GM19023 (cell line): ENCODE data around the gene PRDM13.
"Not testable (repeated sequence)": the region's sequence is repeated elsewhere in the genome, so short reads cannot be mapped to it uniquely, and the experiment has no call there.

Experiments used
- ATAC-seq: cut with Tn5 transposase; IDR thresholded peaks from one replicate; pipeline ENCODE4 v1.9.1; 2021; ENCODE audit warnings: mild to moderate bottlenecking, moderate library complexity; ENCODE audit not compliant: unreplicated experiment

The PRDM13 gene

GRCh38 chr6:99606656-99607415 is at the start of gene PRDM13:
Gene PRDM13, plus strand, starts transcription at chr6:99606833. Its CDS starts 202 bp downstream, at chr6:99607035.
- ATAC-seq, result no peak

- no peak for ATAC-seq
These were observed 47.6 kb upstream of the PRDM13 start for GRCh38 chr6:99559057-99559456.

- ATAC-seq, result no peak
These were observed 46.0 kb upstream of the PRDM13 start for GRCh38 chr6:99560668-99561067.

DNA sequence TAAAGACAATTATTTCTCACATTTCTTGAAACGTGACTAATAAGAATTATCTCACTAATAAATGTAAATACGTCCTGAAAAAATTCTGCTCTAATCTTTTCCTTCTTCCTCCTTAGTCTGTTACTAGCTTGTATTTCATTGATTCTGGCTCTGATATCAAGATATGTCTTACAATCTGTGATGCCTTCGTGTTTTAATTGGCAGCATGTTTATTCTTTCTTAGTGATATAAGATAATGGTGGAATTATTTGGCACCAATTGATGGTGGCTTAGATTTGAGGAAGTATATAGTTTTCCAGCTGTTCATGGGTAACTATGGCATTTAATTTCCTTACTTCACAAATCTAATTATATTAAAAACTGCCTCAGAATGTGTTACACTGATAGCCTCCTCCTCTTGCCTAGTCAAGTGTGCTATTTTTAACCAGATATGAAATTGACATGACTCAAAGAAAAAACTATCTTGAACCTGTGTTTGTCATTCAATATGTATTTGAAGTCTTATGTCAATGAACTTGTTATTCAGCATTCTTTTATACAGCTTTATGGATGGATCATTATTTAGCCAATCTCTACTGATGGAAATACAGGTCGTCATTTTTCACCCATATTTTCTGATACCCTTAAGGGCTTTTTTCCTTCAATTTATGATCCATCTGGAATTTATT is 43.4 kb upstream of the PRDM13 start:
- ATAC-seq, result no peak

GRCh38 chr6:99568103-99568933 is 38.3 kb upstream of the PRDM13 start, which contains the start of gene CCNC:
Gene CCNC, minus strand, starts transcription at chr6:99568660. Its CDS starts 133 bp downstream, at chr6:99568527.
- ATAC-seq, result peak; percentile 97

DNA sequence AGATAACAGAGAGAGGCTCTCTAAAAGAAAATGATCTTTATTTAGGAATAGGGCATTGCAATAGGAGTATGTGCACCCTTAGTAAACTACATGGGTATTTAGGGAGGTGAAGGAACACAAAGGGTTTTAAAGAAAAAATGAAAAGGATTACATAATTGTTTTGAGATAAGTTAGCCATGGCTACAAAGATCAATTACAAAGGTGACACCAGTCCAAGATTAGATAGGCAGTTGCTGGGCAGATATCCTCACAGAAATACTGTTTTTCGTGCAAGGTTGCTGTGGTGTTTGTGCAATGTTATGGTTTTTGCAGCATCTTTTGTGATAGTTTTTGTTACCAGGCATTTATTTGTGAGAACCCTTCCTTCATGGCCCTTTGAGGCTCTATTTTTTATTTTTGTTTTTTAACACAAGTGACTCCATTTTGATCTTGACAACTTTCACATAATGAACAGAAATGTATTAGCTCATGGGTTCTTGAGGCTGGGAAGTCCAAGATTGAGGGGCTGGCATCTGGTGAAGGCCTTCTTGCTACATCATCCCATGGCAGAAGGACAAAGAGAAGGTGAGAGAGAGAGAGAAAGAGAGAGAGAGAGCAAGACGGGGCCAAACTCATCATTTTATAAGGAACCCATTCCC is 32.5 kb upstream of the PRDM13 start:
- ATAC-seq, result no peak

DNA sequence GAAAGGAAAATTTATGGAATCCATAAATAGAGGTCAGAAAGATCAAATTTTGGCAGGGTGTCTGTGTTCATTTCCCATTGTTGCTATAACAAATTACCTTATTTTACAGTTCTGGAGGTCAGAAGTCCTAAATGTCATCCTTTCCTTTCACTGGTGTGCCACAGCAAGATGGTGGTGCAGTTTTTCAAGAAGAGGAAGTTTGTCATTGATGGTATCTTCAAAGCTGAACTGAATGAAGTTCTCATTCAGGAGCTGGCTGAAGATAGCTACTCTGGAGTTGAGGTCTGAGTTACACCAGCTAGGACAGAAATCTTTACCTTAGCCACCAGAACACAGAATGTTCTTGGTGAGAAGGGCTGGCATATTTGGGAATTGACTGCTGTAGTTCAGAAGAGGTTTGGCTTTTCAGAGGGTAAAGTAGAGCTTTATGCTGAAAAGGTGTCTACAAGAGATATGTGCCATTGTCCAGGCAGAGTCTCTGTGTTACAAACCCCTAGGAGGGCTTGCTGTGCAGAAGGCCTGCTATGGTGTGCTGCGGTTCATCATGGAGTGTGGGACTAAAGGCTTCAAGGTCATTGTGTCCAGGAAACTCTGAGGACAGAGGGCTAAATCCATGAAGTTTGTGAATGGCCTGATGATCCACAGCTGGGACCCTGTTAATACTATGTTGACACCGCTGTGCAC is 30.9 kb upstream of the PRDM13 start:
- ATAC-seq, result no peak

DNA sequence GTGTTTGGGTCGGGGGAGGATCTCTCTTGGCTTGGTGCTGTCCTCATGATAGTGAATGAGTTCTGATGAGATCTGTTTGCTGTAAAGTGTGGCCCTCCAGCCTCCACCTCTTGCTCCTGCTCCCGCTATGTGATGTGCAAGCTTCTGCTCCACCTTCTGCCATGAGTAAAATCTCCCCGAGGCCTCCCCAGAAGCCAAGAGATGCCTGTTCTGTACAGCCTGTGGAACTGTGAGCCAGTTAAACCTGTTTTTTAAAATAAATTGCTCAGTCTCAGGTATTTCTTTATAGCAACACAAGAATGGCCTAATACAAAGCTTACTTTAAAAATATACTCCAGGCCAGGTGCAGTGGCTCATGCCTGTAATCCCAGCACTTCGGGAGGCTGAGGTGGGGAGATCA is 26.9 kb upstream of the PRDM13 start:
- no peak for ATAC-seq

DNA sequence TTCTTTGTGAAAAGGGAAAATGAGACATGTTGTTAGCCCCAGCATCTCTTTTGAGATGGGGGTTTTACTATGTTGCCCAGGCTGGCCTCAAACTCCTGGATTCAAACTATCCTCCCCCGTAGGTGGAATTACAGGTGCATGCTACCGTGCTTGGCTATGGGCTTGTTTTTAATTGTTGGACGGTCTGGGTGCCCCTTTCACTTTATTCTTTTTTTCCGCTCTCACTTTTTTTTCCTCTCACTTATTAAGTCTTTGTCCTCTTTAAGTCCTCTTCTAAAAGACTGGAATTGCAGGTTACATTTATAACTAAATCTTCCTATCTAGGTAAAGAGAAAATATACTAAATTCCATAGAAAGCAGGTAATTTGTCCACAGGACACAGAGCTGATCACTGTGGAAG is 18.8 kb upstream of the PRDM13 start:
- ATAC-seq, result no peak

GRCh38 chr6:99588618-99589289 is 17.9 kb upstream of the PRDM13 start:
- ATAC-seq, result peak; percentile 93

- peak; percentile 35 for ATAC-seq
These were observed 17.4 kb upstream of the PRDM13 start for GRCh38 chr6:99589290-99589672.

DNA sequence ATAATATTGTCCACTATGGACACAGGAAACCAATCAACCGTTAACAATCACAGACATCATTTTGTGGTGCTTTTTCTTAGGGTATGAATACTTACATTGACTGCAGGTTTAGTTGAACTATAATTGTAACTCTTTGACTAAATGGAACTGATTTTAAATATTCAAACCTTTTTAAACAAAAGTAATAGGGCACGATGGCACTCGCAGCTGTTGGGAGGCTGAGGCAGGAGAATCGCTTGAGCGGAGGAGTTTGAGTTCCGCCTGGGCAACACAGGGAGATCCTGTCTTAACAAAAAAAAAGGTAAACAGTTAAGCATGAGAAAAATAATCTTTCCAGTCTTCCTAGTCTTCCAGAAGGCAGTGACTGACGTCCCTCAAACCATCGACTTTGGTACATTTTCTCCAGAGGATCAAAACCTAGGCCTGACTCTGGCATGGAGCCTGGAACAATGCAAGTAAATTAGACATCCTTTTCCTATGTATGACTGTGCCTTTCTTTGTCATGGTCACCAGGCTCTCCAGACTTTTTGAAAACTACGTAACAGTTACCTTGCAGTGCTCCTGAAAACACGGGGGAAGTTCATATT is 16.6 kb upstream of the PRDM13 start:
- ATAC-seq, result no peak

GRCh38 chr6:99590728-99591672 is 15.6 kb upstream of the PRDM13 start:
- ATAC-seq, result no peak

GRCh38 chr6:99591673-99592364 is 14.8 kb upstream of the PRDM13 start:
- no peak for ATAC-seq

- ATAC-seq, result no peak
These were observed 13.7 kb upstream of the PRDM13 start for GRCh38 chr6:99592900-99593299.

GRCh38 chr6:99594696-99595095 is 11.9 kb upstream of the PRDM13 start:
- ATAC-seq, result not testable (repeated sequence)

DNA sequence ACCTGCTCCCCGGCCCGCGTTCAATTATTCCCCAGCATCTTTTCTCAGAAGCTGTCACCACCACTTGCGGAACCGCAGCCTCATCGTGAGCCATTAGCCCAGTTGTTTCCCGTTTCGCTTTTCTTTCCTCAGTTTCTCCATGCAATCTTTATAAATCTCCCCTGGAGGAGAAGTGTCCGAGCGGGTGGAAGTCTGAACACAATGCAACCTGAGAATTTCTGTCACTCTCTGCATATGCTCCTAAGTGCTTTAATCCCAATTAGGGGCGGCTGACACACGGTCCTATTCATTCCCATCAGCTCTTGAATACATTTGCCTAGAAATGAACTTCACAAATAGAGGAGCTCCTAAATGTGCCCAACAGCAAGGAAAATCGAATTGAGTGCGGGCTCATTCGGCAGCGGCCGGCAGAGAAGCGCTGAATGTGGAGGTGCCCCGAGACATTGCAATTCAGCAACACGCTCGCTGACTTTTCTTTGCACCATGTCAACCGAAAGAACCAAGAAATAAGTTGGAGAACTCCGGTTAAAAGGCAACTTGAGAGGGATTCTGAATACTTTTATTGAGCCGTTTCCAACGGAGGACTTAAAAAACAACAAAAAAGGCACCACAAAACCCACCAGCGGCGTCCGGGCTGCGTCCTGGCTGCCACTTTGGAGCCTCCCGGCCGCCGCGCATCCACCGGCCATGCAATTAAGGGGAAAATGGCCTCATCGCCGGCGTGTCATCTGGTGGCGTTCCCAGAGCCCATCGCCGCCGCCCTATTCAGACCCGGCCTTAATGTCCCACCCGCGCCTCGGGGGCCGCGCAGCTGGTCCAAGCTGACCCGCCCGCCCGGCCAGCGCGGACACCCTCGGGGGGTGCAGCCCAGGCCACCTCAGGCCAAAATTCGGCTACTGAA is 3.9 kb upstream of the PRDM13 start:
- peak; percentile 10 for ATAC-seq
